ENCODE measurements around the gene PLEKHG3.
"Not testable (repeated sequence)": the region's sequence is repeated elsewhere in the genome, so short reads cannot be mapped to it uniquely, and the experiment has no call there.

Gene PLEKHG3

DNA sequence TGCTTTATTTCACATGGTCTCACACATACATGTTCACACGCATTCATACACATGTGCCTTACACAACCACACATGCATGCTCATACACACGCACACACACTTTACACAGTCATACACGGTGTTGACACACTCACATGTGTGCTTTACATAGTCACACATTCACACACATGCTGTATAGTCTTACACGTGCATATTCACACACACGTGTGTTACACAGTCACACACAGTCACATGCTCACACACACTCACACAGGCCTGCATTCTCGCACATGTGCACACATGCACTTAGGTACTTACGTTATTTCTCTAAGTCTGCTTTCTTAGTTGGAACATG is 18.0 kb upstream of the PLEKHG3 start:
- no peak for DNase-seq (ENCODE audit: low read depth in 1 of 2, low spot score in 1 of 2)

- no peak for DNase-seq (ENCODE audit: low read depth in 1 of 2, low spot score in 1 of 2)
These were observed 16.2 kb upstream of the PLEKHG3 start for GRCh38 chr14:64688031-64688430.

- DNase-seq (ENCODE audit: low read depth in 1 of 2, low spot score in 1 of 2), result no peak
These were observed 15.4 kb upstream of the PLEKHG3 start for GRCh38 chr14:64688811-64689281.

DNA sequence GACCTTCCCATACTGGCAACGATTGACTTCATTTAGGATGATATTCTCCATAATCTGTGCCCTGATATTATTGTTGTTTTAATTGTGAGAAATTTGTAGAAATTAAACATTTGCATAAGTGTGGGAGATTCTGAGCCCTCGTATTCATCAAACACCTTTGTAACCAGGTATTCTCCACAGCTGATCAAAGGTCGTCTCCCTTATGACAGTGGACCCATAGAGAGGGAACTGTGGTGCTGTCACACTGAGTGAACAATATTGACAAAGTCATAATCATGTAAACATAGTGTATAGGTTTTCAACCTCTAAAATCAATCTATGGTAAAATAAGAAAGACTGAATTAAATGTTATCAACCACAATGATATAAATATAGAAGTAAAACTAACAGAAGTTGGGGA is 14.9 kb upstream of the PLEKHG3 start:
- no peak for DNase-seq (ENCODE audit: low read depth in 1 of 2, low spot score in 1 of 2)

DNA sequence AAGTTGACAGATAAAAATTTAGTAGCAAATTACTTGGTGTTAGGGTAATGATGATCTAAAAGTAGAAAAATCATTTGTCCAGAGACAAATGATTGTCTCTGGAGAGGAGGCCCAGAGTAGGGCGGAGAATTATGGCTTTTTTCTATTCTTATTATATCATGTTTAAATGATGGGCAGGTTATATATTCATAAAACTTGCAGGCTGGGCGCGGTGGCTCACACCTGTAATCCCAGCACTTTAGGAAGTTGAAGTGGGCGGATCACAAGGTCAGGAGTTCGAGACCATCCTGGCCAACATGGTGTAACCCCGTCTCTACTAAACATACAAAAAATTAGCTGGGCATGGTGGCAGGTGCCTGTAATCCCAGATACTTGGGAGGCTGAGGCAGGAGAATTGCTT is 13.6 kb upstream of the PLEKHG3 start:
- not testable (repeated sequence) for DNase-seq (ENCODE audit: low read depth in 1 of 2, low spot score in 1 of 2)

DNA sequence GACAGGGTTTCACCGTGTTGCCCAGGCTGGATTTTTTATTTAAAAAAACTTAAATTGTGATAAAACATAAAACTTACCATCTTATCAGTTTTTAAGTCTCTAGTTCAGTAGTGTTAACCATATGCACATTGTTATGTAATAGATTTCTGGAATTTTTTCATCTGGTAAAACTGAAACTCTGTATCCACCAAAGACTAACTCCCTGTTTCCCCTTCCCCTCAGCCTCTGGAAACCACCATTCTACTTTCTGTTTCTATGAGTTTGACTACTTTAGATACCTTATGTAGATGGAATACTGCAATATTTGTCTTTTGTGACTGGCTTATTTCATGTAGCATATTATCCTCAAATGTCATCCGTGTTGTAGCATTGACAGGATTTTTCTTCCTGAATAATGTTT is 12.8 kb upstream of the PLEKHG3 start:
- no peak for DNase-seq (ENCODE audit: low read depth in 1 of 2, low spot score in 1 of 2)

DNA sequence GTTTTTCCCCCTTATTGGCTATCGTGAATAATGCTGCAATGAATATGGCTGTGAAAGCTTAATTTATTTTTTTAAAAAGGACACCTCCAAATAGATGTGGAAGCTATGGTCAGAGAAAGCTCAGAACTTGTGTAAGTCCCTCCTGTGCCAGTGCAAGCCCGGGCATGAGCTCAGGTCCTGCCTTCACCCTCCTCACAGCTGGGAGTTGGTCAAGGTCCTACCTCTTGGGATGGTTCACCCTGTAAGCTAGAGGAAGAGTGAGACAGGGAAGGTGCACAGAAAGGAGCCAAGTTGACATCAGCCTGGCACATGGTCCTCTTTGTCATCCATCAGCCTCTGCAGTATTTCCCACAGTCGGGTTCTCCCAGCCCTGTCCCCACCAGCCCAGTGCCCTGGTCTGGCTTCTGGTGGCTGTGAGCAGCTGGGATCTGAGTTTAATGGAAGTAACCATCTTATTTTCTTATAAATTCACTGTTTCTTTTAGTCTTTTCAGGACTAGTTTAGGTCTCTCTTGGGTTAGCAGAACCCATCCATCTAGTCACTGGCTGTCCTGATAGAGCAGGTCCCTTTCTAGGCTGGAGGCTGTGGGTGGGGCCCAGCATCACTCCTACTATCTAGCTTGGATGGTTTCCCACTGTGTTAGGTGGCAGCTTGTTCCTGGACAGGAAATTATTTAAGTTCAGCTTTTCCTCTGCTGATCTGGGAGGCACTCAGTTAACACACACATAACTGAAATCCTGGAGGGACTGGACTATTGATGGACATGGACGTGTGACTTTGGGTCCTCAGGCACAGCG is 11.8 kb upstream of the PLEKHG3 start:
- DNase-seq (ENCODE audit: low read depth in 1 of 2, low spot score in 1 of 2), result no peak

- DNase-seq (ENCODE audit: low read depth in 1 of 2, low spot score in 1 of 2), result no peak
These were observed 11.0 kb upstream of the PLEKHG3 start for GRCh38 chr14:64692986-64693809.

GRCh38 chr14:64693810-64694165 is 10.4 kb upstream of the PLEKHG3 start:
- no peak for DNase-seq (ENCODE audit: low read depth in 1 of 2, low spot score in 1 of 2)

DNA sequence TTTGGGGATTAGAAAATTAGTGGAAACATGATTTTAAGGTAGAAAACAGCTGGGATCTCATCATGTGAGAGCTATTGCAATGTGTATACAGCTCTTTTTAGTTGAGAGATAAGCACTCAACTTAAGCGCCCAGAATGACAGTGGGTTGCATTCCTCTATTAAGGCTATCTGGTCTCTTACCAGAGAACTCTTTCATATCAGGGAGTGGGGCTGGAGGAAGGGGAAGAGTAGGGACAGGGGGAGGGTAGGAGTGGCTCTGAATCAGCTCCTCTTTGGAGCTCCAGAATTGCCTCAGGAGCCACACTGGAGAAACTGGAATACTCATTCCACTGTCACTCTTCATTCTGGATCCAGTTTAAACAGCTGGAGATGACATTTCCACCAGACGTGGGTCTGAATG is 9.2 kb upstream of the PLEKHG3 start:
- no peak for DNase-seq (ENCODE audit: low read depth in 1 of 2, low spot score in 1 of 2)

DNA sequence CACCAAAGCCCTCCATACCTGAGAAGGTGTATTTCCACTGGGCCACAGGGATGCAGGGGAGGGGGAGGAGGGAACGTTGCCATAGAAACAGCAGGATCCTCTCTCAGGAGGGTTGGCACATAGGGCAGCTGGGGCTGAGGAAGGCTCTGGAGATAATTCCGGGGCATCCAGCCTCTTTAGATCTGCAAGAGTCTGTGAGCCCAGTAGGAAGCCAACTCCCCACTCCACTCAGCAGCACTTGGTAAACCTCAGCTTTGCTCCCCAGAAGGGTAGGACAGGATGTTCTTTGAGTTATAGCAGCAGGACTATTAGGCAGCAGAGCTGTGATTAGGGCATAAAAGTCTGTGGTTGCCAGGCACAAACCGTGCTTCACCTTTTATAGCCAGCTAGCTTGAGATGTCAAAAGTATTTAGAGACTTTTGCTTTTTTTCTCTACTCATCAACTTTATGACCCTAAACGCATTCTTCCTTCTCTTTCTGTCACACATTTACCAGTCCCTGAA is 7.8 kb upstream of the PLEKHG3 start:
- DNase-seq (ENCODE audit: low read depth in 1 of 2, low spot score in 1 of 2), result no peak

GRCh38 chr14:64698903-64699302 is 5.3 kb upstream of the PLEKHG3 start:
- DNase-seq (ENCODE audit: low read depth in 1 of 2, low spot score in 1 of 2), result no peak

DNA sequence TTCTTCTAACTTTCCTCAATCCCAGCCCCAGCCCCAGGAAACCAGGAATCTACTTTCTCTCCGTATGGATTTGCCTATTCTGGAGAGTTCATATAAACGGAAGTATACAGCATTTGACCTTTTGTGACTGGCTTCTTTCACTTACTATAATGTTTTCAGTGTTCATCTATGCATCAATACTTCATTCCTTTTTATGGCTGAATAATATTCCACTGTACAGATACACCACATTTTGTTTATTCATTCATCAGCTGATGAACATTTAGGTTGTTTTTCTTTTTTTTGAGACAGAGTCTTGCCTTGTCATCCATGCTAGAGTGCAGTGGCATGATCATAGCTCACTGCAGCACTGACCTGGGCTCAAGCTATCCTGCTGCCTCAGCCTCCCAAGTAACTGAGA is 3.9 kb upstream of the PLEKHG3 start:
- no peak for DNase-seq (ENCODE audit: low read depth in 1 of 2, low spot score in 1 of 2)

DNA sequence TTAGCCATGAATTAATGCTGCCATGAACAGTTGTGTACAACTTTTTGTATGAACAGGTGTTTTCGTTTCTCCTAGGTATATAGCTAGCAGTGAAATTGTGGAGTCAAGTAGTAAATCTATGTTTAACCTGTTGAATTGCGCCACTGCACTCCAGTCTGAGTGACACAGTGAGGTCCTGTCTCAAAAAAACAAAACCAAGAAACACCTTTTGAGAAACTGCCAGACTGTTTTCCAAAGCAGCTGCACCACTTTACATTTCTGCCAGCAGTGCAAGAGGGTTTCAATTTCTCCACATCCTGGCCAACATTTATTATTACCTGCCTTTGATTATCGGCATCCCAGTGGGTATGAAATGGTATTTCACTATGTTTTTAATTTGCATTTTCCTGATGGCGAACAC is 3.3 kb upstream of the PLEKHG3 start:
- no peak for DNase-seq (ENCODE audit: low read depth in 1 of 2, low spot score in 1 of 2)

- no peak for DNase-seq (ENCODE audit: low read depth in 1 of 2, low spot score in 1 of 2)
These were observed 2.6 kb upstream of the PLEKHG3 start for GRCh38 chr14:64701660-64702059.

- no peak for DNase-seq (ENCODE audit: low read depth in 1 of 2, low spot score in 1 of 2)
These were observed 1.5 kb upstream of the PLEKHG3 start for GRCh38 chr14:64702493-64703394.

GRCh38 chr14:64703395-64704142 is 655 bp upstream of the PLEKHG3 start:
- no peak for DNase-seq (ENCODE audit: low read depth in 1 of 2, low spot score in 1 of 2)

DNA sequence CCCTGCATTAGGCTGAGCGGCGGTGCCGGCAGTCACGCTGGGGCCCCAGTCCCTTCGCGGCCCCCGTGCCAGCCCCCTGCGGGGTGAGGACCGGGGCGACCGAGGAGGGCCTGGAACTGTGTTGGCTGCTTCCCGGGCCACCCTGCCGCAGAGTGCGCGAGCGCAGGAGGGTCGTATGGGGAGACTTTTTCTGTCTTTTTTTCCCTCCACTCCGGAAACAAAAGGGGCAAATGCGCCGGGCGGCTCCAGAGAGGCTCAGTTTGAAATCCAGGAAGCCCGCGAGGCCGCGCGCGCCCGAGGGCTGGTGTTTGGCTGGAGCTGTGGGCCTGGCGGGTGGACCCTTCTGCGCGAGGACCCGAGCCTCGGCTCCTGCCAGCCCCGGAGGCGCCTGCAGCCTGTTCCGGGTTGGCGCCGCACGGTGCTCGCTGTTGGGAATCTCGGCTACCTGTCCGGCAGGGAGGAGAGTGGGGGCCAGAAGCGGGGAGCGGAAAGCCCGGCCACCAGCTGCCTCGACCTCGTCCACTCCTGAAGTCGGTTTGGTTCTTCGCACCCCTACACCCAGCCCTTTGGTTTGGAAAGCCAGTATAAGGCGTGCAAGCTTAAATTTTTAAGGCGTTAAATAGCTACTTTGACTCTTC is 638 bp downstream of the PLEKHG3 start:
- no peak for DNase-seq (ENCODE audit: low read depth in 1 of 2, low spot score in 1 of 2)

GRCh38 chr14:64705381-64706118 is 1.3 kb downstream of the PLEKHG3 start:
- no peak for DNase-seq (ENCODE audit: low read depth in 1 of 2, low spot score in 1 of 2)

Data from activated T-helper 1 cell treated with anti-CD3 and anti-CD28 coated beads, Interleukin-2, amount 50 U/mL, for 16 hours (primary cell).